NCI-H748 (cell line): Measurements from ENCODE around the gene NTN3.
"Not testable (repeated sequence)": the region's sequence is repeated elsewhere in the genome, so short reads cannot be mapped to it uniquely, and the experiment has no call there.

Experiments
- DNase-seq: peaks from one replicate; lab custom pipeline; 2025; ENCODE audit not compliant: unreplicated experiment; lab: John Stamatoyannopoulos, UW

The NTN3 gene

GRCh38 chr16:2476741-2477140, 5.6 kb downstream of the NTN3 start:
- no peak for DNase-seq

- DNase-seq = no peak
These were observed 6.2 kb downstream of the NTN3 start for GRCh38 chr16:2477327-2477726.

- DNase-seq = peak; percentile 24
These were observed 7.2 kb downstream of the NTN3 start for GRCh38 chr16:2478279-2478678.

GRCh38 chr16:2479996-2480395, 8.9 kb downstream of the NTN3 start:
- DNase-seq = not testable (repeated sequence)

- DNase-seq = no peak
These were observed 9.9 kb downstream of the NTN3 start for GRCh38 chr16:2480948-2481347.

GRCh38 chr16:2481676-2482075, 10.6 kb downstream of the NTN3 start:
- no peak for DNase-seq

- no peak for DNase-seq
These were observed 11.2 kb downstream of the NTN3 start for GRCh38 chr16:2482249-2482648.

GRCh38 chr16:2482708-2483534, 11.8 kb downstream of the NTN3 start:
- DNase-seq = no peak

- no peak for DNase-seq
These were observed 13.1 kb downstream of the NTN3 start for GRCh38 chr16:2483939-2484897.

GRCh38 chr16:2484898-2485508, 13.9 kb downstream of the NTN3 start:
- DNase-seq = no peak

GRCh38 chr16:2485811-2486507, 14.9 kb downstream of the NTN3 start:
- DNase-seq = no peak

GRCh38 chr16:2486645-2487516, 15.8 kb downstream of the NTN3 start:
- DNase-seq = no peak

- DNase-seq = no peak
These were observed 16.4 kb downstream of the NTN3 start for GRCh38 chr16:2487517-2487842.

- no peak for DNase-seq
These were observed 16.9 kb downstream of the NTN3 start for GRCh38 chr16:2487903-2488531.

- DNase-seq = no peak
These were observed 18.5 kb downstream of the NTN3 start for GRCh38 chr16:2489581-2489980.

GRCh38 chr16:2490190-2491105, 19.4 kb downstream of the NTN3 start:
- DNase-seq = no peak

- DNase-seq = no peak
These were observed 21.2 kb downstream of the NTN3 start for GRCh38 chr16:2492292-2492691.

- DNase-seq = no peak
These were observed 22.5 kb downstream of the NTN3 start for GRCh38 chr16:2493605-2494004.

GRCh38 chr16:2494616-2495015, 23.5 kb downstream of the NTN3 start:
- DNase-seq = no peak
